ENCODE data around the gene DNAJB7. TPM values are rescaled to one million over a fixed set of nuclear protein-coding genes. Genes with fewer than 3 reads are reported as not detected.
A peak's percentile ranks its signal among the peaks of the same experiment; 100 is the strongest.
"Not testable (repeated sequence)": the region's sequence is repeated elsewhere in the genome, so short reads cannot be mapped to it uniquely, and the experiment has no call there.

The DNAJB7 gene
- total RNA-seq, 4 donors from 2014 or later, result 3.9 to 5.2 (median 4.4) TPM; not detected in 1

- Histone ChIP-seq H3K4me1 (no peaks in the 10 kb centered on the region), H3K27me3 (no peaks in the 10 kb centered on the region), H3K4me3 (no peak overlapping the region), H3K9me3 (no peaks in the 10 kb centered on the region), H3K36me3 (peaks cover 0 to 97% (median 4%) of the 10 kb centered on the region in 3 donors), H3K27ac (no peak overlapping the region)
- no peak for DNase-seq
- TF ChIP-seq, protein P1, sequence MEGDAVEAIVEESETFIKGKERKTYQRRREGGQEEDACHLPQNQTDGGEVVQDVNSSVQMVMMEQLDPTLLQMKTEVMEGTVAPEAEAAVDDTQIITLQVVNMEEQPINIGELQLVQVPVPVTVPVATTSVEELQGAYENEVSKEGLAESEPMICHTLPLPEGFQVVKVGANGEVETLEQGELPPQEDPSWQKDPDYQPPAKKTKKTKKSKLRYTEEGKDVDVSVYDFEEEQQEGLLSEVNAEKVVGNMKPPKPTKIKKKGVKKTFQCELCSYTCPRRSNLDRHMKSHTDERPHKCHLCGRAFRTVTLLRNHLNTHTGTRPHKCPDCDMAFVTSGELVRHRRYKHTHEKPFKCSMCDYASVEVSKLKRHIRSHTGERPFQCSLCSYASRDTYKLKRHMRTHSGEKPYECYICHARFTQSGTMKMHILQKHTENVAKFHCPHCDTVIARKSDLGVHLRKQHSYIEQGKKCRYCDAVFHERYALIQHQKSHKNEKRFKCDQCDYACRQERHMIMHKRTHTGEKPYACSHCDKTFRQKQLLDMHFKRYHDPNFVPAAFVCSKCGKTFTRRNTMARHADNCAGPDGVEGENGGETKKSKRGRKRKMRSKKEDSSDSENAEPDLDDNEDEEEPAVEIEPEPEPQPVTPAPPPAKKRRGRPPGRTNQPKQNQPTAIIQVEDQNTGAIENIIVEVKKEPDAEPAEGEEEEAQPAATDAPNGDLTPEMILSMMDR (IDR thresholded peaks at IDR 0.05), result no peak
- TF ChIP-seq POLR2A (IDR thresholded peaks at IDR 0.05), result no peak
These were observed 27.3 kb downstream of the DNAJB7 start for GRCh38 chr22:40834619-40835018.

- Histone ChIP-seq H3K9me3 (no peaks in the 10 kb centered on the region), H3K4me3 (no peak overlapping the region), H3K27ac (no peak overlapping the region), H3K36me3 (peaks cover 0 to 86% (median 2%) of the 10 kb centered on the region in 3 donors), H3K27me3 (no peaks in the 10 kb centered on the region), H3K4me1 (no peaks in the 10 kb centered on the region)
- no peak for DNase-seq
- TF ChIP-seq, protein P1 (IDR thresholded peaks at IDR 0.05), result no peak
- TF ChIP-seq POLR2A (IDR thresholded peaks at IDR 0.05), result no peak
These were observed 32.8 kb downstream of the DNAJB7 start for GRCh38 chr22:40829131-40829530.

- Histone ChIP-seq H3K36me3 (peaks cover 0 to 73% (median 0%) of the 10 kb centered on the region in 3 donors), H3K4me1 (no peaks in the 10 kb centered on the region), H3K9me3 (no peaks in the 10 kb centered on the region), H3K27ac (peak overlapping the region in 2 of 4 donors; percentile 28 to 59), H3K4me3 (no peak overlapping the region), H3K27me3 (no peaks in the 10 kb centered on the region)
- TF ChIP-seq, protein P1 (IDR thresholded peaks at IDR 0.05), result no peak
- no peak for TF ChIP-seq POLR2A (IDR thresholded peaks at IDR 0.05)
- no peak for DNase-seq
These were observed 34.8 kb downstream of the DNAJB7 start for GRCh38 chr22:40826984-40827741.

GRCh38 chr22:40826292-40826691 lies 35.6 kb downstream of the DNAJB7 start:
- DNase-seq, H3K27me3 ChIP-seq, H3K4me3 ChIP-seq, H3K4me1 ChIP-seq, H3K9me3 ChIP-seq: not testable (repeated sequence)
- H3K27ac ChIP-seq, result peak overlapping the region in 2 of 4 donors; percentile 11 to 51
- H3K36me3 ChIP-seq, result peaks cover 0 to 66% (median 0%) of the 10 kb centered on the region in 3 donors

DNA sequence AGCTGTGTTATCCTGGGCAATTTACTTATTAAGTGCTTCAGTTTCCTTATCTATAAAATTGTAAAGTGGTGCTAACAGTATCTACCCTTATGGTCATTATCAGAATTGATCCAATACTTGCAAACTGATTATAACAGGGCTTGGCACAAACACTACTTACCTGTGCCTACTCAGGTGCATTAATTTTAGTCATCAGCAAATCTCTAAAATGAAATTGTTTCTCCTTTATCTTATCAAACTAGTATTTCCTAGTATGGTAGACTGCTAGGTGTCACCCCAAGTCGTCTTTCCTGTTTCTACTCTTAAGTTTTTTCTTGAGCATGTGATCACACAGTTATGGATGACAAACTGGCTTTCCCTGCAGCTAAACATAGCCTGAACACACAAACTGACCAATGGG lies 38.5 kb downstream of the DNAJB7 start:
- peaks cover 0 to 37% (median 0%) of the 10 kb centered on the region in 3 donors for H3K36me3 ChIP-seq
- no peak for TF ChIP-seq POLR2A (IDR thresholded peaks at IDR 0.05)
- TF ChIP-seq, protein P1 (IDR thresholded peaks at IDR 0.05), result no peak
- no peak overlapping the region for H3K4me3 ChIP-seq
- no peaks in the 10 kb centered on the region for H3K27me3 ChIP-seq
- H3K9me3 ChIP-seq, result no peaks in the 10 kb centered on the region
- no peak overlapping the region for H3K27ac ChIP-seq
- no peak for DNase-seq
- H3K4me1 ChIP-seq, result peaks cover 0 to 9% (median under 1%) of the 10 kb centered on the region in 4 donors

- Histone ChIP-seq H3K4me3 (peak overlapping the region; percentile 77 to 96 (median 80)), H3K36me3 (peaks cover 0 to 13% (median 0%) of the 10 kb centered on the region in 3 donors), H3K9me3 (no peaks in the 10 kb centered on the region), H3K27ac (peak overlapping the region; percentile 69 to 83 (median 76)), H3K4me1 (peaks cover 0 to 19% (median 8%) of the 10 kb centered on the region in 4 donors), H3K27me3 (no peaks in the 10 kb centered on the region)
- no peak for TF ChIP-seq POLR2A (IDR thresholded peaks at IDR 0.05)
- TF ChIP-seq, protein P1 (IDR thresholded peaks at IDR 0.05), result peak in 2 of 6 experiments; percentile 3 to 11
- DNase-seq, result no peak
These were observed 42.2 kb downstream of the DNAJB7 start for GRCh38 chr22:40819599-40820140.
